ENCODE data around the gene CALY.
A peak's percentile ranks its signal among the peaks of the same experiment; 100 is the strongest.

The CALY gene

DNA sequence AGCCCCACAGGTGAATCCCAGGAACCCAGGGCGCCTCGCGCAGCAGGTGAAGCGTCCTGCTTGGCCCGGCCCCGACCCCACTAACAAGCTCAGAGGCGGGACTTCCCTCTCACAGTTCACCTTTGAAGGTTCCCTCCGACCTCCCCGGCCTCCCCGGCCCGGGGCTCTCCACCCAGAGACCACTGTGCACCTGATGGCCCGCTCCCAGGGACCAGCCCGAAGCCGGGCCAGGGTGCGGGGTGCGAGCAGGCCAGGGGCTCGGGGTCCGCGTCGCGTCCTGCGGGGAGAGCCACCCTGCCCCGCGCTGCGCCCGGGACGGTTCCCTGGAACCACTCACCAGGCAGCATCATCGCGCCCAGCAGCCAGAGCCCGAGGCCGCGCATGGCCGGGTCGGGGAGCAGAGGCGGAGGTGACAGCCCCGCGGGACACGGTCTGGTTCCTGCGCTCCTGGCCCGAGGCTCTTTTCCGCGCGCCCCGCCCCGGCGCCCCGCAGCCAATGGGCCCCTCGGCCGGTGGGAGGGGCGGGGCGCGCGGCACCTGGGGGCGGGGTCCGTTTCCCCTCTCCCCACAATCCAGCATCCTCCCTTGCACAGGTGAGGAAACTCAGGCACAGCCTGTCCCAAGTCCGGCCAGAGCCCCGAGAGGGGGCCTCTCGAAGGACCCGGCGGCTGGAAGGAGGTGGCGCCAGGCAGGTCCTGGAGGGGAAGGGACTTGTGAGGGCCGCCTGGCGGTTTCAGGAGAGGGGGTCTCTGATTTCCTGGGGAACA, 60.1 kb downstream of the CALY start, which contains the start of gene ADAM8:
Gene ADAM8 (minus strand): TSS at position 434 of the 767 bp plus-strand sequence. CDS start 51 bp downstream, at position 383.
- H3K4me3 ChIP-seq (ENCODE audit: low read depth, low read length) = peak within 1 kb of the TSS; percentile 37
- no peaks in the 10 kb centered on the region for H3K4me1 ChIP-seq (ENCODE audit: control insufficient read depth, insufficient read depth, low read length)
- H3K9me3 ChIP-seq (ENCODE audit: control insufficient read depth, insufficient read depth, low read length) = no peaks in the 10 kb centered on the region
- peaks cover 3% of the 10 kb centered on the region for H3K27me3 ChIP-seq (ENCODE audit: control insufficient read depth, insufficient read depth, low read length)
- H3K36me3 ChIP-seq (ENCODE audit: control insufficient read depth, insufficient read depth, low read length) = peaks cover 21% of the 10 kb centered on the region
- H3K9ac ChIP-seq (ENCODE audit: low read depth, low read length) = peak within 1 kb of the TSS; percentile 47

DNA sequence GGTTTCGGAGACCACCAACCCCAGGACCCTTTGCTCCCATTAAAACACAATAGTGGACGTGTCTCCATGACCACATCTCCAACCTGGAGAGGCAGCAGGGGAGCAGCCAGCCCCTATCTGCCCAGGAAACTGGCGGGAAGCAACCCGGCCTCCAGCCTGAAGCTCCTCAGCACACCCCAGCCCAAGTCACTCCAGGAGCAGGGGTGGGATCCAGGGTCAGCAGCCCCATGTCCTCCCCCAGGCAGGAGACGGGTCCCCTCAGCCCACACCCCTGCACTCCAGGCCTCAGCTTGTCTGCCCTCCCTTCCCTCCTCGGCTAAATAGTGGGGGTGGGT, 60.6 kb downstream of the CALY start:
- no peaks in the 10 kb centered on the region for H3K4me1 ChIP-seq (ENCODE audit: control insufficient read depth, insufficient read depth, low read length)
- peaks cover 20% of the 10 kb centered on the region for H3K36me3 ChIP-seq (ENCODE audit: control insufficient read depth, insufficient read depth, low read length)
- H3K27me3 ChIP-seq (ENCODE audit: control insufficient read depth, insufficient read depth, low read length) = peaks cover 3% of the 10 kb centered on the region
- H3K9ac ChIP-seq (ENCODE audit: low read depth, low read length) = peak overlapping the region; percentile 47
- H3K4me3 ChIP-seq (ENCODE audit: low read depth, low read length) = peak overlapping the region; percentile 37
- no peaks in the 10 kb centered on the region for H3K9me3 ChIP-seq (ENCODE audit: control insufficient read depth, insufficient read depth, low read length)

DNA sequence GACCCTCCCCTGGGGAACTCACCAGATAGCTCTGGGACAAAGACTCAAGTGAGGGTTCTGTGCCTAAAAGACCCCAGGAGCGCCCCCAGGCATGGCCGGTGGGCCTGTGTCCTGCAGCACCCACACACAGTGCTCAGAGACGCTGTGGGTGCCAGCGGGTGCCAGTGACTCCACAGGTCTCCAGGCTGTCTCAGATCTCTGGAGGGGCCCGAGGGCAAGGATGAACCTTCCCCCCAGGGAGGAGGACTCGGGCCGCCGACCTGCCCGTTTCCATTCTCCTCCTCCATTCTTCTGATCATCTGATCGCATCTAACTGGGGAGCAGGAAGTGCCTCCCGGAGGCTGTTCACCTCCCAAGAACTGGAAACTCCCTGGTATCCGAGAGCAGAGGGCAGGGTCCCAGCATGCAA, 61.0 kb downstream of the CALY start:
- Histone ChIP-seq H3K9ac (ENCODE audit: low read depth, low read length) (no peak overlapping the region), H3K36me3 (ENCODE audit: control insufficient read depth, insufficient read depth, low read length) (peaks cover 19% of the 10 kb centered on the region), H3K9me3 (ENCODE audit: control insufficient read depth, insufficient read depth, low read length) (no peaks in the 10 kb centered on the region), H3K4me3 (ENCODE audit: low read depth, low read length) (no peak overlapping the region), H3K27me3 (ENCODE audit: control insufficient read depth, insufficient read depth, low read length) (peaks cover 3% of the 10 kb centered on the region), H3K4me1 (ENCODE audit: control insufficient read depth, insufficient read depth, low read length) (no peaks in the 10 kb centered on the region)

DNA sequence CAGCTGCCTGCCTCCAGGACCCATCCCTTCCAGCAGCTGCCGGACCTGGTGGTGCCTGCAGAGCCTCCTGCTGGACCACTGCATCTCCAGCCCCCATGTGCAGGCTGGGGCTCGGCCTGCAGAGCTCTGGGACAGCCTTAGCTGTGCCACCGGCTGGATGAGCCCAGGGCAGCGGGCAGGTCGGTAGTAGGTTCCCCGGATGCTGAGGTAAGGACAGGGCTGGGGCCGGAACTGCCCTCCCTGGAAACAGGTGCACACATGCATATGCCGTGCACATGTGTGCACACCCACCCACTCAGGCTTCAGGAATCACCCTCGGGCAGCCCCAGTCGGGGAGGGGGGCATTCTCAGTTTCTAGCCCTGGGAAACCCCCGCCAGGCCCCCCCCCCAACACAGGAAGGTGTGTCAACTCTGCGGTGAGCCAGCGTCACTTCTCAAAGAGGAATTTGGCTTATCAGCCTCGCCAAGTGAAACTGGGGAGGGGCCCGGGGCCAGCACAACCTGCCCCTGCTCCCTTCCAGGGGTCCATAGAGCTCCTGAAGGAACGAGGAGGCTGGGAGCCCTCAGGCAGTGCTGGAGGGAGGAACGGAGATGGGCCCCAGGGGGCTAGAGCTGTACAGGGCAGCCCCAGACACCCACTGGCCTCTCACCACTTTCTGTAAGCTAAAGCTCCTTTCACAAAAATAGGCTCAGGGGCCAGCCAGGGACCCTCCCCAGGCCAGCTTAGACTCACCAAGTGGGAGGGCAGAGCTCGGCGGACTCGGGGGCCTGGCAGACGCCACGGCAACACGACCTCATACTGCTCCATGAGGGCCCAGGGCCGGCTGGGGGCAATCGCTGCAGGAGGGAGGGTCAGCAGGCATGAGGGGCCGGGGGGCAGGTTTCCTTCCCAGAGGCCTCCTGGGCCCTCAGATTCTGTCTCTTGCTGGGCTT, 61.7 kb downstream of the CALY start:
- no peak overlapping the region for H3K4me3 ChIP-seq (ENCODE audit: low read depth, low read length)
- H3K9ac ChIP-seq (ENCODE audit: low read depth, low read length) = no peak overlapping the region

More for the DNA sequence above, 61.7 kb downstream of the CALY start:
- H3K9me3 ChIP-seq (ENCODE audit: control insufficient read depth, insufficient read depth, low read length) = no peaks in the 10 kb centered on the region
- H3K36me3 ChIP-seq (ENCODE audit: control insufficient read depth, insufficient read depth, low read length) = peaks cover 15% of the 10 kb centered on the region
- no peaks in the 10 kb centered on the region for H3K4me1 ChIP-seq (ENCODE audit: control insufficient read depth, insufficient read depth, low read length)
- H3K27me3 ChIP-seq (ENCODE audit: control insufficient read depth, insufficient read depth, low read length) = peaks cover 3% of the 10 kb centered on the region
